ENCODE data around the gene CLDN15. TPM values are rescaled to one million over a fixed set of nuclear protein-coding genes. Genes with fewer than 3 reads are reported as not detected.

CLDN15 gene
- polyA plus RNA-seq, 3 donors: 19.3 TPM; not detected in 2

DNA sequence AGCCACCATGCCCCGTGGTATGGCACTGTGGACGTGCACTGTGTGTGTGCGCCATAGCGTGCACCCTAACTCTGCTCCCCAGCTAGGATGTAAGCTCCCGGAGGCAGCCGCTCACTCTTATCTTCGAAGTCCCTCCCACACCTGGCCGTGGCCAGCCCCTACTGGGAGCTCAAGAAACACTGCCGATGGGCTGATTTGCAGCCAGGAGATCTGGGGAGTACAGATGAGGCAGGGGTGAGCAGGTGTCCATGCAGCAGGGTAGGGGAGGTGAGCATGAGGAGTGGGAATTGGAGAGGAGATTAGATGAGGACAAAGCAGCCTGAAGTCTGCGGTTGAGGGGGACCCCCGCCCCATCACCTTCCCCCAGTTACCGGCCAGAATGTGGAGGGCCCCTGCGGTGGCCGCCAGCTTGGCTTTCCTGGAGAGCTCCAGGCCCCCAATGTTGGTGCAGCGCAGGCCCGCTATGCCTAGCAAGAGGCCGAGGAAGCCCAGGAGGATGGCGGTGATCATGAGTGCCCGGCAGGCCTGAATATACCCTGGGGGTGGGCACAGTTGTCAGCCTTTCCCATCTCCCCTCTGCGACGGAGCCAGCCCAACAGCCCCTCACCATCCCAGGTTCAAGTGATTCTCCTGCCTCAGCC lies 3.6 kb downstream of the CLDN15 start:
- H3K36me3 Mint-ChIP-seq: peaks cover 29 to 51% of the 10 kb centered on the region in 2 donors
- Histone ChIP-seq H3K27me3 (ENCODE audit: control insufficient read depth in 2 of 2, insufficient read depth in 2 of 2, low read length in 2 of 2) (peaks cover 0 to 27% of the 10 kb centered on the region in 2 donors), H3K9me3 (replicated peaks in 1 of 2; ENCODE audit: control insufficient read depth in 1 of 2, insufficient read depth in 1 of 2, low read length in 2 of 2) (no peaks in the 10 kb centered on the region), H3K36me3 (replicated peaks in 1 of 2; ENCODE audit: control insufficient read depth in 1 of 2, insufficient read depth in 2 of 2, low read length in 2 of 2) (peaks cover 16 to 22% of the 10 kb centered on the region in 2 donors), H3K4me2 (replicated peaks; ENCODE audit: extremely low read depth, low read length, poor library complexity, severe bottlenecking) (no peak overlapping the region), H3K4me3 (replicated peaks in 1 of 3; ENCODE audit: low read depth in 2 of 3, low read length in 3 of 3) (no peak overlapping the region), H3K9ac (ENCODE audit: insufficient read depth, low read length, poor library complexity, severe bottlenecking) (no peak overlapping the region), H2AFZ (ENCODE audit: insufficient read depth, low read depth, low read length, poor library complexity, severe bottlenecking) (no peak overlapping the region), H3K4me1 (ENCODE audit: control insufficient read depth in 1 of 2, insufficient read depth in 2 of 2, low read length in 2 of 2) (peaks cover 15 to 16% of the 10 kb centered on the region in 2 donors), H3K27ac (ENCODE audit: low read depth in 1 of 2, low read length in 2 of 2) (no peak overlapping the region), H4K20me1 (ENCODE audit: insufficient read depth, low read length) (peaks cover 55% of the 10 kb centered on the region), H3K79me2 (ENCODE audit: insufficient read depth, low read length) (no peaks in the 10 kb centered on the region)
- H3K4me3 Mint-ChIP-seq: no peak overlapping the region
- no peak overlapping the region for H3K27ac Mint-ChIP-seq
- H3K9me3 Mint-ChIP-seq: peaks cover 0 to 2% (median 0%) of the 10 kb centered on the region in 7 donors
- peaks cover 21% of the 10 kb centered on the region for H3K4me1 Mint-ChIP-seq
- H3K27me3 Mint-ChIP-seq (ENCODE audit: low read depth in 3 of 3): peaks cover 14 to 28% (median 22%) of the 10 kb centered on the region in 3 donors
- intact Hi-C loops (cut with micrococcal nuclease): no loop called here
- WGBS (ENCODE audit: insufficient coverage): 99% methylated on average over 17 of the region's 21 CpGs
- TF ChIP-seq, protein P1, sequence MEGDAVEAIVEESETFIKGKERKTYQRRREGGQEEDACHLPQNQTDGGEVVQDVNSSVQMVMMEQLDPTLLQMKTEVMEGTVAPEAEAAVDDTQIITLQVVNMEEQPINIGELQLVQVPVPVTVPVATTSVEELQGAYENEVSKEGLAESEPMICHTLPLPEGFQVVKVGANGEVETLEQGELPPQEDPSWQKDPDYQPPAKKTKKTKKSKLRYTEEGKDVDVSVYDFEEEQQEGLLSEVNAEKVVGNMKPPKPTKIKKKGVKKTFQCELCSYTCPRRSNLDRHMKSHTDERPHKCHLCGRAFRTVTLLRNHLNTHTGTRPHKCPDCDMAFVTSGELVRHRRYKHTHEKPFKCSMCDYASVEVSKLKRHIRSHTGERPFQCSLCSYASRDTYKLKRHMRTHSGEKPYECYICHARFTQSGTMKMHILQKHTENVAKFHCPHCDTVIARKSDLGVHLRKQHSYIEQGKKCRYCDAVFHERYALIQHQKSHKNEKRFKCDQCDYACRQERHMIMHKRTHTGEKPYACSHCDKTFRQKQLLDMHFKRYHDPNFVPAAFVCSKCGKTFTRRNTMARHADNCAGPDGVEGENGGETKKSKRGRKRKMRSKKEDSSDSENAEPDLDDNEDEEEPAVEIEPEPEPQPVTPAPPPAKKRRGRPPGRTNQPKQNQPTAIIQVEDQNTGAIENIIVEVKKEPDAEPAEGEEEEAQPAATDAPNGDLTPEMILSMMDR (IDR thresholded peaks at IDR 0.05): no peak
- no peak for DNase-seq

DNA sequence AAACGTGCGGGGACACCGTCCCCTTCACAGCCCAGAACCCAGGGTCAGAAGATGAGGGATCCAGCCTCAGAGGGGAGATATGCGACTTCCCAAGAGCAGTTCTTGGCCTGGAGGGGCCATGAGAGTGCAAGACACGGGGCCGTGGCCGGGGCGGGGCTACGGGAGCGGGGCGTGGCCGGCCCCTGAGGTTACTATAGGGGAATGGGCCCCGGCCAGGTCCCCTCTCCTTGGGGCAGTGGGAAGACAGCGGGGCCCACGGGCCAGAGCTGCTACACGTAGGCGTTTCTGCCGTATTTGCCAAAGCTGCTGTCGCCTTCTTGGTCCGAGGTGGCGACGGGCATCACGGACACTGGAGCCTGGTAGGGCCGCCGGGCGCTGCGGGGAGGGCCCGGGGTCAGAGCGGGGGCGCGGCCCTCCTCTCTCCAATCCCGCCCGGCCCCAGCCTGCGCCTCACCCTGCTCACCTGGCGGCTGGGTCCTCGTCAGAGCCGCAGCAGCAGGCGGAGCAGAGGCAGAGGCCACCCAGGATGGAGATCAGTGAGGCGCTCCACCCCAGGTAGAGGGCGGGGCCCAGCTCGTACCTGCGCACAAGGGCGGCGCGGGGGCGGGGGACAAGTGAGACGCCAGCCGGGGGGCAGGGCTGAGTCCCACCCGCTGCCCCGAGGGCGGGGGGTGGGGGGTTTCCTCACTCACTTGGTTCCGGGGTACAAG lies 5.3 kb downstream of the CLDN15 start:
- peaks cover 37% of the 10 kb centered on the region for H4K20me1 ChIP-seq (ENCODE audit: insufficient read depth, low read length)
- peaks cover 0 to 11% of the 10 kb centered on the region in 2 donors for H3K27me3 ChIP-seq (ENCODE audit: control insufficient read depth in 2 of 2, insufficient read depth in 2 of 2, low read length in 2 of 2)
- no peaks in the 10 kb centered on the region for H3K9me3 ChIP-seq (replicated peaks in 1 of 2; ENCODE audit: control insufficient read depth in 1 of 2, insufficient read depth in 1 of 2, low read length in 2 of 2)
- no peak for DNase-seq
- TF ChIP-seq, protein P1 (IDR thresholded peaks at IDR 0.05): no peak
- intact Hi-C loops (cut with micrococcal nuclease): no loop called here
- H3K79me2 ChIP-seq (ENCODE audit: insufficient read depth, low read length): no peaks in the 10 kb centered on the region
- no peak overlapping the region for H3K27ac ChIP-seq (ENCODE audit: low read depth in 1 of 2, low read length in 2 of 2)
- peaks cover 21 to 26% of the 10 kb centered on the region in 2 donors for H3K36me3 ChIP-seq (replicated peaks in 1 of 2; ENCODE audit: control insufficient read depth in 1 of 2, insufficient read depth in 2 of 2, low read length in 2 of 2)
- Mint-ChIP-seq H3K36me3 (peaks cover 29 to 55% of the 10 kb centered on the region in 2 donors), H3K27ac (no peak overlapping the region), H3K4me3 (no peak overlapping the region), H3K27me3 (ENCODE audit: low read depth in 3 of 3) (peaks cover 6 to 12% (median 11%) of the 10 kb centered on the region in 3 donors), H3K4me1 (peaks cover 9% of the 10 kb centered on the region), H3K9me3 (peaks cover 0 to 1% (median 0%) of the 10 kb centered on the region in 7 donors)
- no peak overlapping the region for H3K4me3 ChIP-seq (replicated peaks in 1 of 3; ENCODE audit: low read depth in 2 of 3, low read length in 3 of 3)
- H3K9ac ChIP-seq (ENCODE audit: insufficient read depth, low read length, poor library complexity, severe bottlenecking): no peak overlapping the region
- H2AFZ ChIP-seq (ENCODE audit: insufficient read depth, low read depth, low read length, poor library complexity, severe bottlenecking): no peak overlapping the region
- peaks cover 4 to 7% of the 10 kb centered on the region in 2 donors for H3K4me1 ChIP-seq (ENCODE audit: control insufficient read depth in 1 of 2, insufficient read depth in 2 of 2, low read length in 2 of 2)
- WGBS (ENCODE audit: insufficient coverage): 92% methylated on average over 37 of the region's 52 CpGs
- H3K4me2 ChIP-seq (replicated peaks; ENCODE audit: extremely low read depth, low read length, poor library complexity, severe bottlenecking): no peak overlapping the region

Measured in CD14-positive monocyte (primary cell).